ENCODE measurements around the gene CD9.

GRCh38 chr12:6235499-6235898 is 35.3 kb downstream of the CD9 start:
- no peak for TF ChIP-seq MXI1 (IDR thresholded peaks at IDR 0.05; ENCODE audit: low read depth, low read length)
- no peak for TF ChIP-seq CTCF (IDR thresholded peaks at IDR 0.05)
- no peak for TF ChIP-seq POLR2AphosphoS5 (IDR thresholded peaks at IDR 0.05; ENCODE audit: low read depth, low read length)
- no peak for TF ChIP-seq USF1 (IDR thresholded peaks at IDR 0.05; ENCODE audit: borderline replicate concordance, low read depth)
- no peak for TF ChIP-seq RAD21 (IDR thresholded peaks at IDR 0.05; ENCODE audit: low read length)
- no peak for TF ChIP-seq MAX (IDR thresholded peaks at IDR 0.05; ENCODE audit: low read depth)
- no peak for TF ChIP-seq EP300 (IDR thresholded peaks at IDR 0.05; ENCODE audit: borderline replicate concordance in 1 of 2, low read depth in 1 of 2, low read length in 1 of 2)
- no peak for TF ChIP-seq USF2 (IDR thresholded peaks at IDR 0.05; ENCODE audit: borderline replicate concordance, low read depth, low read length)
- no peak for TF ChIP-seq REST (IDR thresholded peaks at IDR 0.05; ENCODE audit: low read depth, low read length)
- no peak for TF ChIP-seq NRF1 (IDR thresholded peaks at IDR 0.05; ENCODE audit: low read depth, low read length)
- TF ChIP-seq PBX3 (IDR thresholded peaks at IDR 0.05), result no peak
- no peak for TF ChIP-seq EZH2phosphoT487 (IDR thresholded peaks at IDR 0.05; ENCODE audit: borderline replicate concordance, low read depth)
